Bronchial smooth muscle cell (primary cell): ENCODE data around the gene WNT10A. TPM values are rescaled to one million over a fixed set of nuclear protein-coding genes. Genes with fewer than 3 reads are reported as not detected.

Experiments used
- total RNA-seq: library from RNA; depleted of rRNA; stranded (reverse); fragments of >200 nt; gene quantifications from 2 replicates; pipeline ENCODE4 v1.2.1, GENCODE V29; 2014

Gene WNT10A
- total RNA-seq = not detected in 2 replicates

DNA sequence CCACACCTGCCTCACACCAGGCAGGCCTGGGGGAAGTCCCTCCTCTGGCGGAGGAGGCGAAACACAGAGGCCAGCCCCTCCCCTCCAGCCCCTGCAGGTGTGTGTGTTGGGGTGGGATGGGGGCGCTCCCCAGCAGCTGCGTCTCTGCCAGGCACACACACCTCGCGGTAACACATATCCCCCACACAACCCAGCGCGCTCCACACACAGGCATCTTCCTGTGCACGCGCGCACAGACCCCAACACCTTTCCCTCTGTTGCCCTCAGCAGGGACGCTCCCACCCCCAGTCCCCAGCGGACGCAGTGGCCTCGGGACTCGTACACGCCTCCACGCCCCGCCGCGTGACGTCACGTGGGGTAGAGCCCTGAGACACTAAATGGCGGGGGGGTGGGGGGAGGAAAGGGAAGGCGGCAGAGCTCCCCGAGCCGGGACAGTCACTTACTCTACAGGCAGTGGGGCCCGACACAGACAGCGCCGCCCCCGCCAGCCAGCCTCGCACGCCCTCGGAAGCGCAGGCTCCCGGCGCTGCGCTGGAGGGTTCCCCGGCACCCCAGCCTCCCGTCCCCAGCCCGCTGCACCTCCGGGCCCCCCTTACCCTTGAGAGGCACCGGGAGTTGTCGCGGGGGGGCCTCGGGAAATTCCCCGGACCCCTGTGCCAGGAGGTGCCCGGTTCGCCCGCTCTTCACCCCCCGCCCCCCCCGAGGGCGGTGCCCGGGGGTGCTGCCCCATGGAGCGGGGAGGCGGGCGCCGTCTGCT, at the start of gene WNT10A:
TSS of gene WNT10A (plus strand) at position 751 of the 757 bp plus-strand sequence. CDS start 144 bp downstream, outside the sequence.

DNA sequence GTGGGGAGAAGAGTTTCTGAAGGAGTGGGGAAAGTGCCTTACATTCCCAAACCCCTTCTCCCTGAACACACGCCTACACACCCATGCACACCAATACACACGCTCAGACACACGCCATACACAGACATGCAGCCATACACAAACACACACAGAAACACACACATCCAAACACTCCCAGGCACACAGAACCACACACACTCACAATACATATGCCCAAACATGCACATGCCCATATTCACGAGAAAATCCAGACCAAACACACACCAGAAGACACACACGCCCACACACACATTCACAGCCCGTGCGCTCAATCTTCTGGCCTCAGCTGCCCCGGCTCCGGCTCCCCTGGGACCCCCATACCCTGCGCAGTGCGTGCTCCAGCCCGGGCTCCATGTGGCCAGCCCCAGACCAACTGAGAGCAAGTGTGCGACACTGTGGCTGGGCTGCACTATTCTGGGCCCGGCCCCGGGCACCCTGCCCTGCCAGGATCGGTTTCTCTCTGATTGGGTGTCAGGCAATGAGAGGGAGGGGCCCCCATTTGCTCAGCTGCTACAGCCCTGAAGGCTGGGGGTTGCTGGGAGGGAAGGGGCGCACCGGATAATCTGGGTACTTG, 49.2 kb upstream of the WNT10A start, which contains the start of gene PRKAG3:
TSS of gene PRKAG3 (minus strand) at position 426 of the 613 bp plus-strand sequence.

DNA sequence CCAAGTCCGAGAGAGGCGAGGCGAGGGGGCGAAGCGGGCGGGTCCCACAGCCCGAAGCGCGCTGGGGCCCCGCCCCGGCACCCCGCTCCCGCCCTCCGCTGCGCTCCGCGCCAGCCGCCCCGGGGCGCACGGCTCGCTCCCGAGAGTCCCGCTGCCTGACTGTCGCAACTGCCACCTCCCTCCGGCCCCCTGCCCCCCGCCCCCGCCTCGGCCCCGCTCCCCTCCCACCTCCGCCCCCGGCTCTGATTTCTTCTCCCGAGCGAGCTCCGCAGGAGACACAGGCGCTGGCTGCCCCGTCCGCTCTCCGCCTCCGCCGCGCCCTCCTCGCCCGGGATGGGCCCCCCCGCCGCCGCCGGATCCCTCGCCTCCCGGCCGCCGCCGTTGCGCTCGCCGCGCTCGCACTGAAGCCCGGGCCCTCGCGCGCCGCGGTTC, 21.1 kb upstream of the WNT10A start, which contains the start of gene WNT6:
TSS of gene WNT6 (plus strand) at position 250 of the 432 bp plus-strand sequence. CDS start 233 bp downstream, outside the sequence.

Other genes starting within 250 kb of the WNT10A start
- gene ZNF142, start 221.2 kb upstream of the WNT10A start, total RNA-seq = 3.4 and 4.6 TPM in 2 replicates
- gene BCS1L, start 221.2 kb upstream of the WNT10A start, total RNA-seq = 27.9 and 36.4 TPM in 2 replicates
- gene RNF25, start 208.8 kb upstream of the WNT10A start, total RNA-seq = 27.4 and 31.3 TPM in 2 replicates
- 16.2 and 25.9 TPM in 2 replicates for gene STK36, start 208.8 kb upstream of the WNT10A start, total RNA-seq
- 4.1 TPM in 2 replicates for gene TTLL4, start 170.0 kb upstream of the WNT10A start, total RNA-seq
- 26.2 and 36.0 TPM in 2 replicates for gene CYP27A1, start 98.7 kb upstream of the WNT10A start, total RNA-seq
- gene PRKAG3, start 49.0 kb upstream of the WNT10A start, total RNA-seq = not detected in 2 replicates
- not detected in 2 replicates for gene WNT6, start 21.0 kb upstream of the WNT10A start, total RNA-seq
- gene CDK5R2, start 78.8 kb downstream of the WNT10A start, total RNA-seq = not detected in 2 replicates
- gene FEV, start 104.3 kb downstream of the WNT10A start, total RNA-seq = not detected in 2 replicates
- not detected in 2 replicates for gene CRYBA2, start 112.6 kb downstream of the WNT10A start, total RNA-seq
- under 0.01 TPM in 1 of 2 replicates, not detected in the other for gene CFAP65, start 160.7 kb downstream of the WNT10A start, total RNA-seq
- gene IHH, start 180.1 kb downstream of the WNT10A start, total RNA-seq = under 0.01 TPM in 1 of 2 replicates, not detected in the other